Lung (tissue), 12 donors: ENCODE measurements around the gene CNTNAP2. TPM values are rescaled to one million over a fixed set of nuclear protein-coding genes. Genes with fewer than 3 reads are reported as not detected.

Experiments
- ATAC-seq: fragments of 200-7000 bp; cut with Tn5 transposase; one replicate; pipeline ENCODE4 v1.9.1; 2020; ENCODE audit warnings: moderate number of reproducible peaks; ENCODE audit not compliant: insufficient read depth, low FRiP score
- DNase-seq, 3 donors: peaks; one replicate each; pipeline ENCODE4 v3.0.0-alpha.2; 2013 to 2017
- H3K27ac ChIP-seq, 2 donors: one replicate each; pipeline ENCODE4 v1.5.1; 2013; ENCODE audit warnings: mild to moderate bottlenecking in 2 of 2, moderate library complexity in 2 of 2, control low read depth in 1 of 2, inconsistent platforms in 1 of 2, low read depth in 1 of 2, low read length in 1 of 2
- H3K27me3 ChIP-seq, 3 donors: one replicate each; pipeline ENCODE4 v1.5.1; 2013; ENCODE audit warnings: low read length in 2 of 3; ENCODE audit not compliant: control insufficient read depth in 3 of 3, insufficient read depth in 3 of 3
- H3K36me3 ChIP-seq, 4 donors: one replicate each; pipeline ENCODE4 v1.5.1; 2013; ENCODE audit warnings: low read length in 4 of 4, mild to moderate bottlenecking in 1 of 4, moderate library complexity in 1 of 4; ENCODE audit not compliant: control insufficient read depth in 4 of 4, insufficient read depth in 4 of 4
- H3K4me1 ChIP-seq, 5 donors: one replicate each; pipeline ENCODE4 v1.5.1; 2013; ENCODE audit warnings: low read length in 5 of 5, mild to moderate bottlenecking in 2 of 5, moderate library complexity in 1 of 5; ENCODE audit not compliant: control insufficient read depth in 5 of 5, insufficient read depth in 5 of 5
- H3K4me3 ChIP-seq: one replicate; pipeline ENCODE4 v1.5.1; 2013; ENCODE audit warnings: mild to moderate bottlenecking, control low read depth, moderate library complexity
- H3K9ac ChIP-seq, 2 donors: one replicate each; pipeline ENCODE4 v1.5.1; 2013; ENCODE audit warnings: low read length in 2 of 2, control low read depth in 1 of 2; ENCODE audit not compliant: insufficient read depth in 1 of 2
- H3K9me3 ChIP-seq, 4 donors: one replicate each; pipeline ENCODE4 v1.5.1; 2013; ENCODE audit warnings: low read length in 3 of 4, mild to moderate bottlenecking in 1 of 4, moderate library complexity in 1 of 4; ENCODE audit not compliant: control insufficient read depth in 4 of 4, insufficient read depth in 3 of 4
- CTCF ChIP-seq: IDR thresholded peaks from 2 replicates; pipeline ENCODE4 v1.5.1; 2012; ENCODE audit warnings: mild to moderate bottlenecking; ENCODE audit errors: control extremely low read depth, extremely low read depth
- WGBS, 2 donors: extraction: QIAGEN DNeasy Blood & Tissue Kit; methylation state at CpG; one replicate each; pipeline ENCODE4 v1.1.7; 2013; 5-methylcytosine and 5-hydroxymethylcytosine counted together
- polyA plus RNA-seq, 2 donors: library from polyadenylated mRNA; stranded (reverse); fragments of 200-250 nt; gene quantifications; one replicate each; pipeline ENCODE4 v1.2.1, GENCODE V29; 2013
- total RNA-seq, 2 donors: library from RNA; depleted of rRNA in 1 of 2; stranded (reverse); fragments of >200 nt in 1 of 2; gene quantifications; one replicate each; pipeline ENCODE4 v1.2.1, GENCODE V29; 2014 to 2021
- donor health status: control.
- donor health status: control.
- donor health status: Bipolar disorder and iron deficiency.
- donor health status: healthy.
- donor health status: DM: yes; HTN: yes; CAD: no.

Gene CNTNAP2
- total and polyA plus RNA-seq, 4 donors: 0.18 to 45.3 (median 0.52) TPM

- TF ChIP-seq CTCF: no peak
- no peak overlapping the region for H3K4me3 ChIP-seq
- DNase-seq (no peak), ATAC-seq (no peak)
- H3K36me3 ChIP-seq: no peaks in the 10 kb centered on the region
- H3K27me3 ChIP-seq: no peaks in the 10 kb centered on the region
- H3K9me3 ChIP-seq: no peaks in the 10 kb centered on the region
- H3K27ac ChIP-seq: no peak overlapping the region
- H3K4me1 ChIP-seq: peaks cover 0 to 20% (median 0%) of the 10 kb centered on the region in 5 donors
- no peak overlapping the region for H3K9ac ChIP-seq
- WGBS, 2 donors: 92% methylated on average over 17 of the region's 17 CpGs
These were observed 1905.0 kb downstream of the CNTNAP2 start for GRCh38 chr7:148021507-148022045.

- Histone ChIP-seq H3K4me3 (no peak overlapping the region), H3K27ac (no peak overlapping the region), H3K9me3 (no peaks in the 10 kb centered on the region), H3K9ac (no peak overlapping the region), H3K36me3 (no peaks in the 10 kb centered on the region), H3K4me1 (peaks cover 0 to 13% (median 0%) of the 10 kb centered on the region in 5 donors), H3K27me3 (no peaks in the 10 kb centered on the region)
- DNase-seq: no peak
- TF ChIP-seq CTCF: no peak
- 93 to 95% methylated on average over 9 of the region's 9 CpGs for WGBS, 2 donors
- ATAC-seq: no peak
These were observed 1906.2 kb downstream of the CNTNAP2 start for GRCh38 chr7:148022832-148023231.

- WGBS, 2 donors: 62 to 73% methylated on average over 5 of the region's 5 CpGs
These were observed 1910.1 kb downstream of the CNTNAP2 start for GRCh38 chr7:148026713-148027112.

More at GRCh38 chr7:148026713-148027112, 1910.1 kb downstream of the CNTNAP2 start:
- no peak overlapping the region for H3K27ac ChIP-seq
- H3K27me3 ChIP-seq: no peaks in the 10 kb centered on the region
- no peaks in the 10 kb centered on the region for H3K9me3 ChIP-seq
- no peaks in the 10 kb centered on the region for H3K36me3 ChIP-seq
- DNase-seq (no peak), ATAC-seq (no peak)
- no peak for TF ChIP-seq CTCF
- no peaks in the 10 kb centered on the region for H3K4me1 ChIP-seq
- no peak overlapping the region for H3K9ac ChIP-seq
- no peak overlapping the region for H3K4me3 ChIP-seq
